Spinal cord (tissue), 10 donors: ENCODE results near the gene BRD1. TPM values are rescaled to one million over a fixed set of nuclear protein-coding genes. Genes with fewer than 3 reads are reported as not detected.
A peak's percentile ranks its signal among the peaks of the same experiment; 100 is the strongest.
"Not testable (repeated sequence)": the region's sequence is repeated elsewhere in the genome, so short reads cannot be mapped to it uniquely, and the experiment has no call there.

ENCODE experiments used
- DNase-seq, 6 donors: peaks; one replicate each; pipeline versions ENCODE4 v3.0.0 to v3.0.0-alpha.2; 2013 to 2015; ENCODE audit warnings: low spot score in 6 of 6, low read depth in 4 of 6
- H3K27ac ChIP-seq: one replicate; pipeline ENCODE4 v1.5.1; 2013; ENCODE audit warnings: low read depth, low read length, control low read depth
- H3K27me3 ChIP-seq: one replicate; pipeline ENCODE4 v1.6.1; 2013; ENCODE audit warnings: low read length; ENCODE audit not compliant: control insufficient read depth, insufficient read depth
- H3K36me3 ChIP-seq: one replicate; pipeline ENCODE4 v1.6.1; 2013; ENCODE audit warnings: low read length; ENCODE audit not compliant: control insufficient read depth, insufficient read depth
- H3K4me1 ChIP-seq: one replicate; pipeline ENCODE4 v1.6.1; 2013; ENCODE audit warnings: low read length; ENCODE audit not compliant: control insufficient read depth, insufficient read depth
- H3K4me3 ChIP-seq: one replicate; pipeline ENCODE4 v1.5.1; 2013; ENCODE audit warnings: low read depth, low read length, control low read depth
- H3K9me3 ChIP-seq: one replicate; pipeline ENCODE4 v1.6.1; 2013; ENCODE audit warnings: low read length; ENCODE audit not compliant: control insufficient read depth, insufficient read depth
- WGBS: methylation state at CpG from one replicate; pipeline ENCODE4 v1.1.5; 2013; ENCODE audit warnings: missing lambda C conversion rate; ENCODE audit not compliant: insufficient coverage; 5-methylcytosine and 5-hydroxymethylcytosine counted together
- polyA plus RNA-seq, 2 donors: library from polyadenylated mRNA; unstranded; fragments of 120-200 nt; gene quantifications; one replicate each; pipeline ENCODE4 v1.2.1, GENCODE V29; 2013; ENCODE audit not compliant: insufficient read length in 2 of 2
- total RNA-seq, 2 donors: library from RNA; depleted of rRNA in 1 of 2; stranded (reverse); fragments of 120-200 nt in 1 of 2; fragments of >200 nt in 1 of 2; gene quantifications; one replicate each; pipeline versions ENCODE4 v1.2.3 to v1.2.4, GENCODE V29; 2013 to 2014
- donor health status: healthy.

BRD1 gene
- total and polyA plus RNA-seq, 4 donors, result 25.7 to 43.2 (median 32.0) TPM

DNA sequence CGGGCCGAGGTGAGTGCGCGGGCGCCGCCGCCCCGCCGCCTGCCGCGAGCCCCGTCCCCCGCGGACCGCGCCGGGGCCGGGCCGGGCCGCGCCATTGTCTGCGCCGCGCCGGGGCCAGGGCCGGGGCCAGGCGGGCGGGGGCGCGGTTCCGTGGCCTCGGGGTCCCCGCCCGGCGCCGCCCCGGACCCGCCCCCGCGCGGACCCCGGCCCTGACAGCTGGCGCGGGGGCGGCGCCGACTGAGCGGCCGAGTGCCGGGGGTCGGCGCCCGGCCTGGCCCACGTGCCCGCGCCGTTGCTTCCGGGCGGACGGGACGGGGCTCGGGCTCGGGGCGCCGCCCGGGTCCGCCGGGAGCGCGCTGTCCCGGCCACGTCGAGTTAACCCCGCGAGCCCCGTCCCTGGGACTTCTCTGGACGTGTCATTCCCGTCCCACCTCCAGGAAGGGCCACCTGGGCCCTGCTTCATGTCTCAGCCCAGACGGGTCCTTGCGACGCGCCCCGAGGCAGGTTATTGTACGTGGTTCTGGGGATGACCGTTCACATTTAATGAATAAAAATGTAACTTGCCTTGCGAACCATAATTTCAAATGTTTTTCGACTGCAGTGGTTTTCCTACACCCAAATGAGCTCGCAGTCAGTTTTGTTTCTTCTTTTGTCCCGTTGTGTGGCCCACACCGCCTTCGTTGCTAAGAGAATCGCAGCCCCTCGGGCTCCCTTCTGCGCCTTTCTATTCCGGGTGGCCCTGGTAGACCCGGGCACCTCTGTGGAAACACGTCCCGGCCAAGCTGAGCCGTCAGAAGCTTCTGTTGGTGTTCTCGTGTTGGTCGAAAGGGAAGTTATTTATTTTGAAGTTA is 26.5 kb upstream of the BRD1 start:
- Histone ChIP-seq H3K27ac (peak overlapping the region; percentile 69), H3K4me1 (peaks cover 39% of the 10 kb centered on the region), H3K4me3 (peak overlapping the region; percentile 66), H3K27me3 (peaks cover 26% of the 10 kb centered on the region), H3K36me3 (peaks cover 23% of the 10 kb centered on the region), H3K9me3 (no peaks in the 10 kb centered on the region)
- peak in 5 of 6 donors; percentile 14 to 67 (median 24) for DNase-seq
- WGBS, result under 1% methylated on average over 98 of the region's 101 CpGs

DNA sequence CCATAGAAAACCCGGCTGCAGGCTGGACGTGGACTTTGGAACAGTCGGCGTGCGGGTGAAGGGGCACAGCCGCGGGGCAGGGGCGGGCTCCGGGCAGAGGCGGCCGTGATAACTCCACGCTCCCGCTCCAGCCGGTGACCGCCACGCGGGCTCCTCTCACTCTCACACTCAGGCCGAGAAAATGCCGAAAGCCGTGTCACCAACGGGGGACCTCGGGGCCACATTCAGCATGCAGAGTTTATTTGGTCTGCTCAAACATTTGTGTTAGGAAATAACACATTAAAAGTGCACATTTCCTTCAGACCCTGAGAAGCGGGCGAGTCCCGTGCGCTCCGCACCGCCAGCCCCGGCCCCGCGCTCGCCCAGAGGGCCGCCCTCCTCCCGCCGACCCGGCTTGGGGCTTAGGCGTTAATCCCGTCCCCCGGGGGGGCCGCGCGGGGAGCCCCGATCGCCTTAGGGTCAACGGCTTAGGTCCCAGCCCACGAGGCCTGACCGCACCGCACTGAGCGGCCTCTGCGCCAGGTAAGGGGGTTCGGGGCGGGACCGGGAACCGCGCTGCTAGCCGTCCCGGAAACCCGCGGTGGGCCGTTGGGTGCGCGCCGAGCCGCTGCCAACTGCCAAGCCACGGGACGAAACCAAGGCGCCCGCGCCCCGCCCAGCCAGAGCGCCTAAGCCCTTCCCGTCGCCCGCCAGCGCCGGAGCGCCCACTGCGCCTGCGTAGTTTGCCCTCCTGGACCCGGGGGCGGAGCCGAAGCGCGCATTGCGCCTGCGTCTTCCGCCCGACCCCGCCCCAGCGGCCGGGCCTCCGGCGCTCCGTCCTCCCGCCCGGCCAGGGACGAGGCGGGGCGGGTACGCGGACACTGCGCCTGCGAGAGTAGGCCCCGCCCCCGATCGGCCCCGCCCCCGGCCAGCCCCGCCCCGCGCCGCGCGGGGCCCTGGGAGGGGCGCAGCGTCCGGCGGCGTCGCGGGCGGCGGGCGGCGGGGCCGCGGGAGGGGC is 25.5 kb upstream of the BRD1 start, which contains the start of gene ZBED4:
ZBED4 (plus strand) TSS at position 947 of the 997 bp plus-strand sequence. CDS start 29,819 bp downstream, outside the sequence.
- peak within 1 kb of the TSS; percentile 69 for H3K27ac ChIP-seq
- peaks cover 34% of the 10 kb centered on the region for H3K27me3 ChIP-seq
- no peaks in the 10 kb centered on the region for H3K9me3 ChIP-seq
- H3K36me3 ChIP-seq, result peaks cover 17% of the 10 kb centered on the region
- DNase-seq, result peak; percentile 92 to 99 (median 94)
- H3K4me1 ChIP-seq, result peaks cover 48% of the 10 kb centered on the region
- peak within 1 kb of the TSS; percentile 66 for H3K4me3 ChIP-seq
- whole genome bisulfite sequencing, result under 1% methylated on average over 122 of the region's 127 CpGs

DNA sequence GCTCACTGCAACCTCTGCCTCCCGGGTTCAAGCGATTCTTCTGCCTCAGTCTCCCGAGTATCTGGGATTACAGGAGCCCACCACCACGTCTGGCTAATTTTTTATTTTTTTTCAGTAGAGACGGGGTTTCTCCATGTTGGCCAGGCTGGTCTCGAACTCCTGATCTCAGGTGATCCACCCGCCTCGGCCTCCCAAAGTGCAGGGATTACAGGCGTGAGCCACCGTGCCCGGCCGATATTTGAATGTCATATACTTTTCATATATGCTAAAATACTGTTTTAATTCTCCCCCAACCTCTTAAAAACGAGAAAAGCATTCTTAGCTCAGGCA is 24.9 kb upstream of the BRD1 start:
- 49% methylated on average over 8 of the region's 13 CpGs for WGBS
- H3K36me3 ChIP-seq, result peaks cover 14% of the 10 kb centered on the region
- peak overlapping the region; percentile 55 for H3K4me3 ChIP-seq
- H3K27ac ChIP-seq, H3K9me3 ChIP-seq, DNase-seq: not testable (repeated sequence)
- H3K27me3 ChIP-seq, result peaks cover 41% of the 10 kb centered on the region
- peaks cover 52% of the 10 kb centered on the region for H3K4me1 ChIP-seq

DNA sequence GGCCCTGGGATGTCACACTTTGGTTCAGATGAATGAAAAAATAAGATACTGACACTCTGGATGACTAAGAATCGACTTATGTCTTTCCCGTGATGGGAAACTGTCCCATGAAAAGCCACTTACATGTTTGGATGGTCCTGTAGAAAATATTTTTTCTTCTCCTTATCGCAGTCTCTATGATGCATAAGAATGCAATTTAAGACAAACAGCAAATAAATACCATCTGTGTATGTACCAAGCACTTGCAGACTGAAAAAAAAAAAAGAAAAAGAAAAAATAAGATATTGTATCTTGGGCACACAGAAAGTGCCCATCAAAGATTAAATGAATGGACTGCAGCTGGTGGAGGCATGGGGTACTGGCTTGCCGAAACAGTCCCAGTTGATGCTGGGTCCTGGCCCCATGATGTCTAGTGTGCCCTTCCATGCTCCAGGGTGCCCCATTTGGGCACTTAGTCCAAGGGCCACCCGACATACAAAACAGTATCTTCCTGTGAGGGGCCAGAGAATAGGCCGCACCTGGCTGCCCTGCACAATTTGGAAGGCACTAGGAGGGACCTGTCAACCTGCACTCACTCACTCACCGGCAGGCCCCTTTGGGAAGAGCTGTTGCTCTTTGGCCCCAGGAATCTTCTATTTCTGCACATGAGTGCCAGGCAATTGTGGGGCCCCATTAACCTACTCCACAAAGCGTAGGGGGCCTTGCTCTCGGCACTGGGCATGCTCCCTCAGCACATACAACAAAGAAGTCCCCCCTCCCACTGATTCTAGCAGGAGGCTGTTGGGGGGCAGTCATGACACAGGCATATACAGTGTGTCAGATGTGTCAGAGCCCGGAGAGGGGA is 23.5 kb upstream of the BRD1 start:
- Histone ChIP-seq H3K4me3 (no peak overlapping the region), H3K27me3 (peaks cover 47% of the 10 kb centered on the region), H3K36me3 (peaks cover under 1% of the 10 kb centered on the region), H3K27ac (no peak overlapping the region), H3K9me3 (no peaks in the 10 kb centered on the region), H3K4me1 (peaks cover 43% of the 10 kb centered on the region)
- DNase-seq, result no peak
- 69% methylated on average over 6 of the region's 10 CpGs for WGBS

- H3K36me3 ChIP-seq, result no peaks in the 10 kb centered on the region
- no peak overlapping the region for H3K27ac ChIP-seq
- DNase-seq, result no peak
- no peaks in the 10 kb centered on the region for H3K9me3 ChIP-seq
- peaks cover 57% of the 10 kb centered on the region for H3K27me3 ChIP-seq
- 47% methylated on average over 28 of the region's 31 CpGs for WGBS
- peaks cover 34% of the 10 kb centered on the region for H3K4me1 ChIP-seq
- H3K4me3 ChIP-seq, result no peak overlapping the region
Measured at GRCh38 chr22:49850021-49850911, 22.6 kb upstream of the BRD1 start.

- no peak for DNase-seq
- no peaks in the 10 kb centered on the region for H3K9me3 ChIP-seq
- H3K4me3 ChIP-seq, result no peak overlapping the region
- H3K4me1 ChIP-seq, result peaks cover 30% of the 10 kb centered on the region
- H3K27ac ChIP-seq, result no peak overlapping the region
- no peaks in the 10 kb centered on the region for H3K36me3 ChIP-seq
- 1% methylated on average over 87 of the region's 89 CpGs for WGBS
- H3K27me3 ChIP-seq, result peaks cover 65% of the 10 kb centered on the region
Measured at GRCh38 chr22:49849161-49850020, 21.7 kb upstream of the BRD1 start.

- H3K36me3 ChIP-seq, result no peaks in the 10 kb centered on the region
- under 1% methylated on average over 44 of the region's 51 CpGs for WGBS
- H3K4me1 ChIP-seq, result peaks cover 29% of the 10 kb centered on the region
- no peak for DNase-seq
- no peak overlapping the region for H3K27ac ChIP-seq
- H3K4me3 ChIP-seq, result no peak overlapping the region
- peaks cover 66% of the 10 kb centered on the region for H3K27me3 ChIP-seq
- H3K9me3 ChIP-seq, result no peaks in the 10 kb centered on the region
Measured at GRCh38 chr22:49848690-49849160, 21.1 kb upstream of the BRD1 start.
